ENCODE results near the gene LRRC36.

The LRRC36 gene

DNA sequence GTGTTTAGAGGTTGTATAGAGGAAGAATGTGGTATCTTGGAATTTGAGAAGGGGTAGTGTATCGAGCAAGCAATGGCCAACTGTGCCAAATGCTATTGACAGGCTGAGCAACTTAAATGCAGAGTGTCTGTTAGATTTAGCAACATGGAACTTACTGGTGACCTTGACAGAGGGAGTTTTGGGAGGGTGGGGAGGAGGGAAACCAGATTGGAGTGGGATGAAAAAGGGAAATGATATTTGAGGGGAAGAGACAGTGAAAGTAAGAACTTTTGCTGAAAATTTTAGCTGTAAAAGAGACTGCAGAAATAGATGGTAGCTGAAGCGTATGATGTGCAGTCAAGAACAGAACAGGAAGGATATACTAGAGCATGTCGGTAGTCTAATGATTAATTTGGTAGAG lies 1.1 kb downstream of the LRRC36 start:
- TF ChIP-seq, protein P1, sequence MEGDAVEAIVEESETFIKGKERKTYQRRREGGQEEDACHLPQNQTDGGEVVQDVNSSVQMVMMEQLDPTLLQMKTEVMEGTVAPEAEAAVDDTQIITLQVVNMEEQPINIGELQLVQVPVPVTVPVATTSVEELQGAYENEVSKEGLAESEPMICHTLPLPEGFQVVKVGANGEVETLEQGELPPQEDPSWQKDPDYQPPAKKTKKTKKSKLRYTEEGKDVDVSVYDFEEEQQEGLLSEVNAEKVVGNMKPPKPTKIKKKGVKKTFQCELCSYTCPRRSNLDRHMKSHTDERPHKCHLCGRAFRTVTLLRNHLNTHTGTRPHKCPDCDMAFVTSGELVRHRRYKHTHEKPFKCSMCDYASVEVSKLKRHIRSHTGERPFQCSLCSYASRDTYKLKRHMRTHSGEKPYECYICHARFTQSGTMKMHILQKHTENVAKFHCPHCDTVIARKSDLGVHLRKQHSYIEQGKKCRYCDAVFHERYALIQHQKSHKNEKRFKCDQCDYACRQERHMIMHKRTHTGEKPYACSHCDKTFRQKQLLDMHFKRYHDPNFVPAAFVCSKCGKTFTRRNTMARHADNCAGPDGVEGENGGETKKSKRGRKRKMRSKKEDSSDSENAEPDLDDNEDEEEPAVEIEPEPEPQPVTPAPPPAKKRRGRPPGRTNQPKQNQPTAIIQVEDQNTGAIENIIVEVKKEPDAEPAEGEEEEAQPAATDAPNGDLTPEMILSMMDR (IDR thresholded peaks at IDR 0.05; ENCODE audit: borderline replicate concordance, insufficient read depth, low read depth, low read length), result no peak
- H3K4me3 ChIP-seq (ENCODE audit: low read depth, low read length), result no peak overlapping the region

DNA sequence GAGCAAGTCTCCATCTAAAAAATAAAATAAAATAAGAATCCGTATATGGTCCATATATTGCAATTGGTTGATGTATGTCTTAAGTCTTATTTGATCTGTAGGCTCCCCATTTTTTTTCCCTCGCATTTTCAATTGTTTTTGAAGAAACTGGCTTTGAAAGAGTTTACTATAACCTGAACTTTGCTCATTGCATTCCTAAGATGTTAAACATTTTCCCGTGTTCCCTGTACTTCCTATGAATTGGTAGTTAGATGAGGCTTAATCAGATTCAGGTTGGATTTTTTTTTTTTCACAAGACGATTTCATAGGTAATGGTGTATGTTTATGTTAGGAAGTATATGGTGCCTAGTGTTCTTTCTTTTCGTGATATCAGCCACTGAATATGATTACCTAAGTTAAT lies 3.3 kb downstream of the LRRC36 start:
- H3K4me3 ChIP-seq (ENCODE audit: low read depth, low read length), result no peak overlapping the region
- TF ChIP-seq, protein P1 (IDR thresholded peaks at IDR 0.05; ENCODE audit: borderline replicate concordance, insufficient read depth, low read depth, low read length), result no peak

DNA sequence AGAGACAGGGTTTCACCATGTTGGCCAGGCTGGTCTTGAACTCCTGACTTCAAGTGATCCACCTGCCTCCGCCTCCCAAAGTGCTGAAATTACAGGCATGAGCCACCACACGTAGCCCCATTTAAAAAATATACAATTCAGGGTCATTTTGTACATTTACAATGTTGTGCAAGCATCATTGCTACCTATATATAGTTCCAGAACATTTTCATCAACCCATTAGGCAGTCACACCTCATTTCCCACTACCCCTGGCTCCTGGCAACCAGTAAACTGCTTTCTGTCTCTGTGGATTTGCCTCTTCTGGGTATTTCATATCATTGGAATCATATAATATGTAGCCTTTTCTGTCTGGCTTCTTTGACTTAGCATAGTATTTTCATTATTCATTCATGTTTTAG lies 6.7 kb downstream of the LRRC36 start:
- TF ChIP-seq, protein P1 (IDR thresholded peaks at IDR 0.05; ENCODE audit: borderline replicate concordance, insufficient read depth, low read depth, low read length), result no peak
- no peak overlapping the region for H3K4me3 ChIP-seq (ENCODE audit: low read depth, low read length)

DNA sequence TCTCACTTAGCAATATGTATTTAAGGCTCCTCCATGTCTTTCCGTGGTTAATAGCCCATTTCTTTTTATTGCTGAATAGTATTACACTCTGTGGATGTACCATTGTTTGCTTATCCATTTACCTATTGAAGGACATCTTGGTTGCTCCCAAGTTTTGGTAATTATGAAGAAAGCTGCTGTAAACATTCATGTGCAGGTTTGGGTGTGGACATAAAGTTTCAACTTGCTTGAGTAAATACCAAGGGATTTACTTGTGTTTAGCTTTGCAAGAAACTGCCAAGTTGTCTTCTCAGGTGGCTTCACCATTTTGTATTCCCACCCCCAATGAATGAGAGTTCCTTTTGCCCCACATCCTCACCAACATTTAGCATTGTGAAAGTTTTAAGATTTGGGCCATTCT lies 9.5 kb downstream of the LRRC36 start:
- TF ChIP-seq, protein P1 (IDR thresholded peaks at IDR 0.05; ENCODE audit: borderline replicate concordance, insufficient read depth, low read depth, low read length), result no peak
- no peak overlapping the region for H3K4me3 ChIP-seq (ENCODE audit: low read depth, low read length)

DNA sequence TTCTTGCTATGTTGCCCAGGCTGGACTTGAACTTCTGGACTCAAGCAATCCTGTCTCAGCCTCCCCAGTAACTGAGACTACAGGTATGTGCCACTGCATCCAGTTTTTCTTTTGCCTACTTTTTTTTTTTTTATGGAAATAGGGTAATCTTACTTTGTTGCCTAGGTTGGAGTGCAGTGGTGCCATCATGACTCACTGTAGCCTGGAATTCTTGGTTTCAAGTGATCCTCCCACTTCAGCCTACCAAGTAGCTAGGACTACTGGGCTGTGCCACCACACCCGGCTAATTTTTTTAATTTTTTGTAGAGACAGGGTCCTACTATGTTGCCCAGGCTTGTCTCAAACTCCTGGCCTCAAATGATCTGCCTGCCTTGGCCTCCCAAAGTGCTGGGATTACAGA lies 10.0 kb downstream of the LRRC36 start:
- TF ChIP-seq, protein P1 (IDR thresholded peaks at IDR 0.05; ENCODE audit: borderline replicate concordance, insufficient read depth, low read depth, low read length), result no peak
- H3K4me3 ChIP-seq (ENCODE audit: low read depth, low read length), result no peak overlapping the region

DNA sequence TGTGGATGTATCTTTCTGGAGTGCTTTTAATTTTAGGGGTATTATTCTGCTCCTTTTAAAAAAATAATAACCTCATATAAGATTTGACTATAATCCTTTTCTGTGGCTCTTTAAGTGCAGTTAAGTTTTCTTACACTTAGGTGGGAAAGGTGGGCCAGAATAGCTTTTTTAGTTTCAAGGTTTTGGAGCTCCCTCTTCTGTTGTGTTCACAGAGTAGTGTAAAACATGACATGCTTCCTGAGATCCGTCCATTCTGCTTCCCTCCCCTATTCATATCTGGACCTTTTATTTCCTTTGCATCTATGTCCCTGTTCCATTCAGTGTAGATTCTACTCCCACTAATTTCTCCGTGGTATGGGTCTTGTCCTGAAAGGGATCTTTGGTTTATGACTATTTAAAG lies 12.8 kb downstream of the LRRC36 start:
- TF ChIP-seq, protein P1 (IDR thresholded peaks at IDR 0.05; ENCODE audit: borderline replicate concordance, insufficient read depth, low read depth, low read length), result no peak
- H3K4me3 ChIP-seq (ENCODE audit: low read depth, low read length), result no peak overlapping the region

DNA sequence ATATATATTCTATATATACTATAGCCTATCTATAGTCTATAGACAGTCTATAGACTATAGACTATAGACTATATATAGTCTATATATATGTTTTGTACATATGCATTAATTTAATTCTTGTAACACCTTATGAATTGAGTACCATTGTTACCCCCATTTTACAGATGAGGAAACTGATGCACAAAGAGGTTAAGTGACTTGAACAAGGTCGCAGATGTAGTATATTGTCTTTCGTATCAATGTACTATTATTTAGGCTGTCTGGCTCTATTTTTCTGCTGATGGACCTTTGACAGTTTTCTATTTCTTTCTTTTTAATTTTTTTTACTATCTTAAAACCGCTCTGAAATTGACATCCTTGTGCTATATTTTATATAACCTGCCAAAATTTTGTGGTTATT lies 14.6 kb downstream of the LRRC36 start:
- no peak overlapping the region for H3K4me3 ChIP-seq (ENCODE audit: low read depth, low read length)
- TF ChIP-seq, protein P1 (IDR thresholded peaks at IDR 0.05; ENCODE audit: borderline replicate concordance, insufficient read depth, low read depth, low read length), result no peak

All from GM12875 (cell line).